PC-3 (cell line): ENCODE measurements around the gene KCP. TPM values are rescaled to one million over a fixed set of nuclear protein-coding genes. Genes with fewer than 3 reads are reported as not detected.
A peak's percentile ranks its signal among the peaks of the same experiment; 100 is the strongest.

ENCODE experiments used
- ATAC-seq: fragments of 200-7000 bp; cut with Tn5 transposase; 2 replicates; pipeline ENCODE4 v1.9.1; 2020; ENCODE audit warnings: mild to moderate bottlenecking, moderate library complexity
- BruUV-seq: library from RNA; stranded (reverse); fragments of 400-500 nt; replicated peaks from 2 replicates; lab custom pipeline; 2021; lab: Mats Ljungman, UMichigan
- CTCF ChIA-PET: fragments of 300-600 bp; sonication (Branson Sonifier 250); formaldehyde crosslinking; loops from one replicate; lab custom pipeline; 2022; ENCODE audit warnings: antibody characterized with exemption; lab: Charles Lee
- POLR2A ChIA-PET: fragments of 300-600 bp; sonication (Branson Sonifier 250); formaldehyde crosslinking; loops from one replicate; lab custom pipeline; 2022; ENCODE audit warnings: antibody characterized with exemption; ENCODE audit not compliant: unreplicated experiment; lab: Charles Lee
- DNase-seq: peaks from one replicate; pipeline ENCODE4 v3.0.0-alpha.2; 2015
- H2AFZ ChIP-seq: fragments of 300-600 bp; sonication (generic); 2 replicates; pipeline ENCODE4 v1.6.0; 2016; ENCODE audit warnings: antibody characterized with exemption, low read length
- H3F3A ChIP-seq: fragments of 300-600 bp; sonication (generic); one replicate; pipeline ENCODE4 v1.6.0; 2017; ENCODE audit warnings: antibody characterized with exemption, low read length, control low read depth, mild to moderate bottlenecking; ENCODE audit not compliant: unreplicated experiment
- H3K27ac ChIP-seq: fragments of 300-600 bp; sonication (generic); 2 replicates; pipeline ENCODE4 v1.5.1; 2016; ENCODE audit warnings: mild to moderate bottlenecking, low read length
- H3K27me3 ChIP-seq: fragments of 300-600 bp; sonication (generic); 2 replicates; pipeline ENCODE4 v1.6.1; 2016; ENCODE audit warnings: low read length, mixed read lengths
- H3K36me3 ChIP-seq: fragments of 300-600 bp; sonication (generic); 2 replicates; pipeline ENCODE4 v1.6.1; 2016; ENCODE audit warnings: low read depth, mixed run types, low read length, mixed read lengths
- H3K4me1 ChIP-seq: fragments of 300-600 bp; sonication (generic); 2 replicates; pipeline ENCODE4 v1.5.1; 2016; ENCODE audit warnings: low read length; ENCODE audit not compliant: insufficient read depth
- H3K4me2 ChIP-seq: fragments of 300-600 bp; sonication (generic); 2 replicates; pipeline ENCODE4 v1.6.0; 2016; ENCODE audit warnings: low read length
- H3K4me3 ChIP-seq: fragments of 300-600 bp; sonication (generic); 2 replicates; pipeline ENCODE4 v1.5.1; 2016; ENCODE audit warnings: mild to moderate bottlenecking, low read length, mixed read lengths
- H3K79me2 ChIP-seq: fragments of 300-600 bp; sonication (generic); 2 replicates; pipeline ENCODE4 v1.6.1; 2017; ENCODE audit warnings: low read length, mixed read lengths
- H3K9ac ChIP-seq: fragments of 300-600 bp; sonication (generic); 2 replicates; pipeline ENCODE4 v1.6.0; 2016; ENCODE audit warnings: mild to moderate bottlenecking, low read length
- H3K9me2 ChIP-seq: fragments of 300-600 bp; sonication (generic); replicated peaks from 2 replicates; pipeline ENCODE4 v1.6.1; 2016; ENCODE audit warnings: mixed run types, low read length, mixed read lengths
- H3K9me3 ChIP-seq: fragments of 300-600 bp; sonication (generic); 2 replicates; pipeline ENCODE4 v1.6.1; 2016; ENCODE audit warnings: low read length, mixed read lengths
- H4K20me1 ChIP-seq: fragments of 300-600 bp; sonication (generic); 2 replicates; pipeline ENCODE4 v1.6.1; 2016; ENCODE audit warnings: low read length, mixed read lengths
- EZH2 ChIP-seq: fragments of 300-600 bp; sonication (generic); IDR thresholded peaks from one replicate; pipeline ENCODE4 v1.6.1; 2017; ENCODE audit warnings: antibody characterized with exemption, mild to moderate bottlenecking, low read length; ENCODE audit not compliant: unreplicated experiment
- EZH2phosphoT487 ChIP-seq: fragments of 300-600 bp; sonication (generic); IDR thresholded peaks from 2 replicates; pipeline ENCODE4 v1.6.1; 2018; ENCODE audit warnings: mild to moderate bottlenecking, antibody characterized with exemption, low read length, borderline replicate concordance
- intact Hi-C: fragments of 100-400 bp; cut with micrococcal nuclease; formaldehyde crosslinking; loops from 2 replicates; pipeline ENCODE4 v1.9.0; 2023
- total RNA-seq: library from RNA; depleted of rRNA; stranded (reverse); fragments of >200 nt; gene quantifications from 2 replicates; pipeline ENCODE4 v1.2.3, GENCODE V29; 2014
- TF ChIP-seq, protein P1 (sequence below): fragments of 300-600 bp; sonication (generic); conservative IDR thresholded peaks from 2 replicates; pipeline ENCODE4 v1.5.1; 2017; ENCODE audit warnings: antibody characterized with exemption, low read depth, mild to moderate bottlenecking, low read length

KCP gene
- total RNA-seq, 1 experiment from 2014 or later, result 3.2 TPM

GRCh38 chr7:128830231-128831177, 80.0 kb downstream of the KCP start, which contains the start of gene FLNC:
Gene FLNC (plus strand): TSS chr7:128830406. CDS start chr7:128830638, 232 bp downstream.
- H3K27ac ChIP-seq, result peak within 1 kb of the TSS; percentile 23
- DNase-seq (peak; percentile 44), ATAC-seq (peak; percentile 16)
- ChIA-PET POLR2A (no interaction called here), CTCF (no interaction called here)
- H3K79me2 ChIP-seq, result peaks cover 45% of the 10 kb centered on the region
- H3K9me2 ChIP-seq, result no peaks in the 10 kb centered on the region
- no peaks in the 10 kb centered on the region for H3F3A ChIP-seq
- H3K36me3 ChIP-seq, result 0 out of 2 replicates have a peak, but pooled peaks cover 4% of the 10 kb centered on the region
- intact Hi-C loops, result no loop called here
- peak within 1 kb of the TSS; percentile 65 for H3K9ac ChIP-seq
- H3K4me3 ChIP-seq, result peak within 1 kb of the TSS; percentile 84
- BruUV-seq, result TSS peak; percentile 77
- H4K20me1 ChIP-seq, result no peaks in the 10 kb centered on the region; the same call in 1 of the 2 replicates
- no peaks in the 10 kb centered on the region for H3K9me3 ChIP-seq
- TF ChIP-seq EZH2phosphoT487 (no peak), EZH2 (no peak)
- TF ChIP-seq, protein P1, sequence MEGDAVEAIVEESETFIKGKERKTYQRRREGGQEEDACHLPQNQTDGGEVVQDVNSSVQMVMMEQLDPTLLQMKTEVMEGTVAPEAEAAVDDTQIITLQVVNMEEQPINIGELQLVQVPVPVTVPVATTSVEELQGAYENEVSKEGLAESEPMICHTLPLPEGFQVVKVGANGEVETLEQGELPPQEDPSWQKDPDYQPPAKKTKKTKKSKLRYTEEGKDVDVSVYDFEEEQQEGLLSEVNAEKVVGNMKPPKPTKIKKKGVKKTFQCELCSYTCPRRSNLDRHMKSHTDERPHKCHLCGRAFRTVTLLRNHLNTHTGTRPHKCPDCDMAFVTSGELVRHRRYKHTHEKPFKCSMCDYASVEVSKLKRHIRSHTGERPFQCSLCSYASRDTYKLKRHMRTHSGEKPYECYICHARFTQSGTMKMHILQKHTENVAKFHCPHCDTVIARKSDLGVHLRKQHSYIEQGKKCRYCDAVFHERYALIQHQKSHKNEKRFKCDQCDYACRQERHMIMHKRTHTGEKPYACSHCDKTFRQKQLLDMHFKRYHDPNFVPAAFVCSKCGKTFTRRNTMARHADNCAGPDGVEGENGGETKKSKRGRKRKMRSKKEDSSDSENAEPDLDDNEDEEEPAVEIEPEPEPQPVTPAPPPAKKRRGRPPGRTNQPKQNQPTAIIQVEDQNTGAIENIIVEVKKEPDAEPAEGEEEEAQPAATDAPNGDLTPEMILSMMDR, result no peak
- H3K27me3 ChIP-seq, result no peaks in the 10 kb centered on the region
- H3K4me2 ChIP-seq, result peak within 1 kb of the TSS; percentile 95
- H3K4me1 ChIP-seq, result peaks cover 64% of the 10 kb centered on the region
- H2AFZ ChIP-seq, result peak within 1 kb of the TSS; percentile 83

DNA sequence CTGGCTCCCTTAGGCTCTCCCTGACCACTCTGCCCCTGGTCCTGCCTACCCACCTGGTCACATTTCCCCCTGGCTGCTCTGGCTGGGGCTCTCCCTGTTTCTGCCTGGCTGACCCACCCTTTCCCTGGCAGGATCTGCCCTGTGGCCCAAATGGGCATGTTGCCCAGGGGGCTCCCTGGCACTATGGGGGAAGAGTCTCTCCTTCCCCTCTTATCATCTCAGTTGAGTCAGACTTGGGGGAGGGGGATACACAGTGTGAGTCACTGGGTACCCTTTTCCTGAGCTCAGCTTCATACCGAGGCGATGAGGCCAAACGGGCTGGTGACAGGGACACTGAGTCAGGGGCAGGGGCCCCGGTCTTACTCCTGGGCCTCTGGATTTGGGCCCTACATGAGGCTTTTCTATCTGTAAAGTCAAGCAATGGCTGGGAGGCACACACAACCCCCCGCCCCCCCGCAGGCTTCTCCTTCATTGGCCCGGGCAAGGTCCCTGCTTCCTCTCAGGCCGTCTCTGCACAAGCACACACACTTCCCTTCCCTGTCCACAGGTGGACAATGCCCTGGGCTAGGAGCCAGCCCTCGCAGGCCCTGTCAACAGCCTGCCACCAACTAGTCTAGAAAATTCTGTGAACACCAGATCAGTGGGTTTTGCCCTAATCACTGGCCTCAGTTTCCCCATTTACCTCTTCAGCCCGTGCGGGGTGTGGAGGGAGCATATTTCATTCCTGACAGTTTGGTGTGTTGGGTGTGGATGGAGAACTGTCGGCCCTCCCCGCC, 80.9 kb downstream of the KCP start:
- Histone ChIP-seq H3K27ac (peak overlapping the region; percentile 23), H3K4me2 (peak overlapping the region; percentile 90), H3K4me3 (peak overlapping the region; percentile 65), H3K4me1 (peaks cover 64% of the 10 kb centered on the region), H3F3A (no peaks in the 10 kb centered on the region), H3K9ac (no peak overlapping the region), H3K79me2 (peaks cover 41% of the 10 kb centered on the region), H3K9me2 (no peaks in the 10 kb centered on the region), H3K9me3 (no peaks in the 10 kb centered on the region), H2AFZ (peak overlapping the region; percentile 74), H4K20me1 (no peaks in the 10 kb centered on the region; the same call in 1 of the 2 replicates), H3K27me3 (no peaks in the 10 kb centered on the region), H3K36me3 (no peaks in the 10 kb centered on the region)
- ATAC-seq, result peak; percentile 27
- DNase-seq, result peak; percentile 77
- intact Hi-C loops, result no loop called here
- TF ChIP-seq, protein P1, result no peak
- TF ChIP-seq EZH2 (no peak), EZH2phosphoT487 (no peak)
- ChIA-PET POLR2A (interaction anchor here (0.6 kb wide), 1 partner anchor 20 kb away, joined by 11 read pairs; no protein-coding TSS in a partner anchor), CTCF (no interaction called here)
- no TSS peak for BruUV-seq
